Testis (tissue), 3 donors: Measurements from ENCODE around the gene GYPC. TPM values are rescaled to one million over a fixed set of nuclear protein-coding genes. Genes with fewer than 3 reads are reported as not detected.
"Not testable (repeated sequence)": the region's sequence is repeated elsewhere in the genome, so short reads cannot be mapped to it uniquely, and the experiment has no call there.

ENCODE experiments used
- DNase-seq: peaks from one replicate; pipeline ENCODE4 v3.0.0-alpha.2; 2019
- H3K27ac ChIP-seq, 2 donors: fragments of 200-600 bp; sonication (generic); one replicate each; pipeline ENCODE4 v1.5.1; 2019
- H3K27me3 ChIP-seq: fragments of 200-600 bp; sonication (generic); one replicate; pipeline ENCODE4 v1.5.1; 2019
- H3K36me3 ChIP-seq: fragments of 200-600 bp; sonication (generic); one replicate; pipeline ENCODE4 v1.5.1; 2017; ENCODE audit warnings: low read depth; ENCODE audit errors: missing control alignments
- H3K4me1 ChIP-seq: fragments of 200-600 bp; sonication (generic); one replicate; pipeline ENCODE4 v1.5.1; 2019
- H3K4me3 ChIP-seq, 2 donors: fragments of 200-600 bp; sonication (generic); one replicate each; pipeline ENCODE4 v1.5.1; 2017 to 2019
- H3K9me3 ChIP-seq: fragments of 200-600 bp; sonication (generic); one replicate; pipeline ENCODE4 v1.5.1; 2017
- POLR2A ChIP-seq: fragments of 450-650 bp; IDR thresholded peaks from one replicate; pipeline ENCODE4 v1.6.1; 2017; ENCODE audit warnings: antibody characterized with exemption, mild to moderate bottlenecking, moderate library complexity
- WGBS, 2 donors: methylation state at CpG; one replicate each; pipeline ENCODE4 v1.1.5; 2018; 5-methylcytosine and 5-hydroxymethylcytosine counted together
- intact Hi-C: fragments of 100-400 bp; cut with DNase I; formaldehyde crosslinking; loops from one replicate; pipeline ENCODE4 v1.15.1; 2023; ENCODE audit warnings: low total_unique reads
- polyA plus RNA-seq: library from polyadenylated mRNA; stranded (reverse); fragments of 350-450 nt; fragmentation: Illumina TruSeq; extraction: RNeasy Lipid Tissue Mini Kit (QIAGEN cat#74804); gene quantifications from one replicate; pipeline ENCODE4 v1.2.3, GENCODE V29; 2014; ENCODE audit warnings: low read depth, low replicate concordance; ENCODE audit not compliant: insufficient read depth
- total RNA-seq, 2 donors: library from RNA; depleted of rRNA; stranded (reverse); fragments of >200 nt; gene quantifications; one replicate each; pipeline ENCODE4 v1.2.3, GENCODE V29; 2016
- TF ChIP-seq, protein P1 (sequence below), 3 experiments: fragments of 450-650 bp in 2 of 3; fragments of 200-600 bp in 1 of 3; sonication (generic) in 1 of 3; IDR thresholded peaks; one replicate each; pipeline ENCODE4 v1.5.1; 2016 to 2019; ENCODE audit warnings: antibody characterized with exemption in 3 of 3, mild to moderate bottlenecking in 2 of 3, moderate library complexity in 1 of 3

GYPC gene
- total and polyA plus RNA-seq, 3 donors from 2014 or later: 9.9 to 40.2 (median 15.5) TPM

DNA sequence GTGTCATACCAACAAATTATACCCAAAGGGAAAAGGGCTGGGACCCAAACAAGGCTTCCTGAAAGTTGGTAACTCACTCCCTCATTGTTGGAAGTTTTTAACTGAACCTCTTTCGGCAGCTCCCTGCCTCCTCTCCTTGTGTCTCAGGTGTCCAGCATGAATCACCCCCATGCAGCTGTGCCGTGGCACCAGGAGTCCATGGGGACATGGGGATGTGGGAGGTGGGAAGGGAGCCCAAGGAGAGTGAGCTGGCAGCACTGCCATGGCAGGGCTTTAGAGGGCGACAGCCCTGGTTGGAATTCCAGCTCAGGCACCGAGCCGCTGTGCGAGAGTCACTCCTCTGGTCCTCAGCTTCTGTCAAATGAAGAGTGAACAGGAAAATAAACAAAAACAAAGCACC lies 12.5 kb upstream of the GYPC start:
- Histone ChIP-seq H3K27me3 (no peaks in the 10 kb centered on the region), H3K9me3 (no peaks in the 10 kb centered on the region), H3K4me1 (no peaks in the 10 kb centered on the region), H3K36me3 (no peaks in the 10 kb centered on the region), H3K4me3 (no peak overlapping the region), H3K27ac (no peak overlapping the region)
- TF ChIP-seq POLR2A: no peak
- TF ChIP-seq, protein P1, sequence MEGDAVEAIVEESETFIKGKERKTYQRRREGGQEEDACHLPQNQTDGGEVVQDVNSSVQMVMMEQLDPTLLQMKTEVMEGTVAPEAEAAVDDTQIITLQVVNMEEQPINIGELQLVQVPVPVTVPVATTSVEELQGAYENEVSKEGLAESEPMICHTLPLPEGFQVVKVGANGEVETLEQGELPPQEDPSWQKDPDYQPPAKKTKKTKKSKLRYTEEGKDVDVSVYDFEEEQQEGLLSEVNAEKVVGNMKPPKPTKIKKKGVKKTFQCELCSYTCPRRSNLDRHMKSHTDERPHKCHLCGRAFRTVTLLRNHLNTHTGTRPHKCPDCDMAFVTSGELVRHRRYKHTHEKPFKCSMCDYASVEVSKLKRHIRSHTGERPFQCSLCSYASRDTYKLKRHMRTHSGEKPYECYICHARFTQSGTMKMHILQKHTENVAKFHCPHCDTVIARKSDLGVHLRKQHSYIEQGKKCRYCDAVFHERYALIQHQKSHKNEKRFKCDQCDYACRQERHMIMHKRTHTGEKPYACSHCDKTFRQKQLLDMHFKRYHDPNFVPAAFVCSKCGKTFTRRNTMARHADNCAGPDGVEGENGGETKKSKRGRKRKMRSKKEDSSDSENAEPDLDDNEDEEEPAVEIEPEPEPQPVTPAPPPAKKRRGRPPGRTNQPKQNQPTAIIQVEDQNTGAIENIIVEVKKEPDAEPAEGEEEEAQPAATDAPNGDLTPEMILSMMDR (IDR thresholded peaks at IDR 0.05): no peak
- WGBS, 2 donors: 87 to 89% methylated on average over 6 of the region's 6 CpGs
- no peak for DNase-seq
- intact Hi-C loops: no loop called here

DNA sequence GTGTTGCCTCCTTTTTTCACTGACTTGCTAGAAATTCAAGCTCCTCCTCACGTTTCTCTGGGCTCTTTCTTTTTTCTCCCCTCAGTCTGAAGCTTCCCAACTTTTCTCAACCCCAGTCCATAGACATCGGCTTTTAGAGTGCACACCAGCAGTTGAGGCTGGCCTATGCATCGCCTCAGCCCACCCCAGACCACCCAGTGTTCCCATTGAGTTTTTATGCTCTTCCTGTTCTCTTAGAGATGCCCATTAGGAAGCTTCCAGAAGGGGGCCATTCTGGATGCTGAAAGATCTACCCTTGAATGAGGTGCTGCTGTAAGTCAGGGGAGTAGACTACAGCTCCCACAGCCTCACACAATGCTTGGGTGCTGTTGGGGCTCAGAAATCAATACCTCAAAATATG lies 12.0 kb upstream of the GYPC start:
- WGBS, 2 donors: 93 to 99% methylated on average over 3 of the region's 3 CpGs
- no peak for DNase-seq
- Histone ChIP-seq H3K27me3 (no peaks in the 10 kb centered on the region), H3K4me1 (no peaks in the 10 kb centered on the region), H3K4me3 (no peak overlapping the region), H3K9me3 (no peaks in the 10 kb centered on the region), H3K36me3 (no peaks in the 10 kb centered on the region), H3K27ac (no peak overlapping the region)
- TF ChIP-seq POLR2A: no peak
- TF ChIP-seq, protein P1 (IDR thresholded peaks at IDR 0.05): no peak
- intact Hi-C loops: no loop called here

DNA sequence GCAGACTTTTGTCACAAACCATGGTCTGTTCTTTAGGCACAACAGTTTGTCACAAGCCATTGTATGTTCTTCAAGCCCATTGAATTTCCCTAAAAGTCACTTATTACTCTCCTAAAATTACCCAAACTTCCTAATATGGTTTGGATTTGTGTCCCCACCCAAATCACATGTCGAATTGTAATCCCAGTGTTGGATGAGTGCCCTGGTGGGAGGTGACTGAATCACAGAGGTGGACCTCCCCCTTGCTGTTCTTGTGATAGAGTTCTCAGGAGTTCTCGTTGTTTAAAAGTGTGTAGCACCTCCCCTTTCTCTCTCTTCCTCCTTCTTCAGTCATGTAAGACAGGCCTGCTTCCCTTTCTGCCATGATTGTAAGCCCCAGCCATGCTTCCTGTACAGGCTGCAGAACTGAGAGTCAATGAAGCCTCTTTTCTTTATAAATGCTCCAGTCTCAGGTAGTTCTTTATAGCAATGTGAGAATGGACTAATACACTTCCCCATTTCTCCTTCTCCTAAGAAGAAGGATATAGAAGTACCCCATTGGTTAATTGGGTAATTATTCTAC lies 11.2 kb upstream of the GYPC start:
- Histone ChIP-seq H3K27me3 (no peaks in the 10 kb centered on the region), H3K36me3 (no peaks in the 10 kb centered on the region), H3K4me1 (no peaks in the 10 kb centered on the region), H3K27ac (no peak overlapping the region), H3K4me3 (no peak overlapping the region), H3K9me3 (no peaks in the 10 kb centered on the region)
- WGBS, 2 donors: 51 to 60% methylated on average over 2 of the region's 2 CpGs
- no peak for TF ChIP-seq POLR2A
- TF ChIP-seq, protein P1 (IDR thresholded peaks at IDR 0.05): no peak
- intact Hi-C loops: no loop called here
- DNase-seq: no peak

DNA sequence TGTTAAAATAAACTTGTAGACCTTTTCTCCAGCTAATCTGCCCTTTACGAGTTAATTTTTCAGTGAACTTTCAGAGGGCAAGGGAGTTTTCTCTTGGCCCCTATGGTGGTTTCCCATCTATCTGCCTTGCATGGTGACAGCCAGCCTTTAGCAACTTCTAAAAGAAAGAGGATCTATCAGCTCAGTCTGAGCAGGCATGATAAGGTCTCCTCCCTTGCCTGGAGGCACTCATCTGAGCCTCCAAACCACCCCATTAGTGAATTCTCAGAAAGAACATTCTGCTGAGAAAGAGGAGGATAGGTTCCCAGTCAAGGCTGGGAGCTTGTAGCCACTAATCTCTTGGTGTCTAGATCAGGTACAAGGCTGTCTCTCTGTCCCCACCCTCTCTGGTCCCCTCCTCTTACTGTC lies 10.7 kb upstream of the GYPC start:
- no peaks in the 10 kb centered on the region for H3K9me3 ChIP-seq
- H3K4me3 ChIP-seq: no peak overlapping the region
- H3K4me1 ChIP-seq: no peaks in the 10 kb centered on the region
- no peaks in the 10 kb centered on the region for H3K36me3 ChIP-seq
- intact Hi-C loops: no loop called here
- no peak overlapping the region for H3K27ac ChIP-seq
- 46 to 88% methylated on average over 1 of the region's 1 CpG for WGBS, 2 donors
- TF ChIP-seq, protein P1 (IDR thresholded peaks at IDR 0.05): no peak
- TF ChIP-seq POLR2A: no peak
- no peak for DNase-seq
- H3K27me3 ChIP-seq: no peaks in the 10 kb centered on the region

DNA sequence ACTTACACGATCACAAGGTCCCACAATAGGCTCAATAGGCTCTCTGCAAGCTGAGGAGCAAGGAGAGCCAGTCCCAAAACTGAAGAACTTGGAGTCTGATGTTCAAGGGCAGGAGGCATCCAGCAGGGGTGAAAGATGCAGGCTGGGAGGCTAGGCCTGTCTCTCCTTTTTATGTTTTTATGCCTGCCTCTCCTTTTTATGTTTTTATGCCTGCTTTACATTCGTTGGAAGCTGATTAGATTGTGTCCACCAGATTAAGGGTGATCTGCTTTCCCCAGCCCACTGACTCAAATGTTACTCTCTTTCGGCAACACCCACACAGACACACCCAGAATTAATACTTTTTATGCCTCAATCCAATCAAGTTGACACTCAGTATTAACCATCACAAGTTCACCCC lies 9.9 kb upstream of the GYPC start:
- H3K27me3 ChIP-seq: no peaks in the 10 kb centered on the region
- no peaks in the 10 kb centered on the region for H3K36me3 ChIP-seq
- H3K4me3 ChIP-seq: no peak overlapping the region
- no peaks in the 10 kb centered on the region for H3K4me1 ChIP-seq
- H3K27ac ChIP-seq: no peak overlapping the region
- no peak for TF ChIP-seq POLR2A
- TF ChIP-seq, protein P1 (IDR thresholded peaks at IDR 0.05): no peak
- DNase-seq: no peak
- H3K9me3 ChIP-seq: no peaks in the 10 kb centered on the region
- intact Hi-C loops: no loop called here
- 88 to 92% methylated on average over 3 of the region's 3 CpGs for WGBS, 2 donors

DNA sequence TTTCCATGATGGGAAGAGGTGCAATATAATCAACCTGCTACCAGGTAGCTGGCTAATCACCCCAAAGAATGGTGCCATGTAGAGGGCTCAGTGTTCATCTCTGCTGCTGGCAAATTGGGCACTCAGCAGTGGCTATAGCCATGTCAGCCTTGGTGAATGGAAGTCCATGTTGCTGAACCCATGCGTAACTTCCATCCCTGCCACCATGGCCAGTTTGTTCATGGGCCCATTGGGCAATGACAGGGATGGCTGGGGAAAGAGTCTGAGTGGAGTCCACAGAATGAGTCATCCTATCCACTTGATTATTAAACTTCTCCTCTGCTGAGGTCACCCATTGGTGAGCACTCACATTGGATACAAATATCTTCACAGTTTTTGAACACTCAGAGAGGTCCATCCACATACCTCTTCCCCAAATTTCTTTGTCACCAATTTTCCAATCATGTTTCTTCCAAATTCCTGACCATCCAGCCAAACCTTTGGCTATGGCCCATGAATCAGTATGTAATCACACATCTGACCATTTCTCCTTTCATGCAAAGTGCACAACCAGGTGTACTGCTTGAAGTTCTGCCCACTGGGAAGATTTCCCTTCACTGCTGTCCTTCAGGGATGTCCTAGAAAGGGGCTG lies 8.1 kb upstream of the GYPC start:
- intact Hi-C loops, H3K4me1 ChIP-seq, H3K27ac ChIP-seq, H3K36me3 ChIP-seq, H3K4me3 ChIP-seq, H3K27me3 ChIP-seq, DNase-seq, H3K9me3 ChIP-seq: not testable (repeated sequence)
- WGBS, 2 donors: 86 to 100% methylated on average over 1 of the region's 1 CpG

DNA sequence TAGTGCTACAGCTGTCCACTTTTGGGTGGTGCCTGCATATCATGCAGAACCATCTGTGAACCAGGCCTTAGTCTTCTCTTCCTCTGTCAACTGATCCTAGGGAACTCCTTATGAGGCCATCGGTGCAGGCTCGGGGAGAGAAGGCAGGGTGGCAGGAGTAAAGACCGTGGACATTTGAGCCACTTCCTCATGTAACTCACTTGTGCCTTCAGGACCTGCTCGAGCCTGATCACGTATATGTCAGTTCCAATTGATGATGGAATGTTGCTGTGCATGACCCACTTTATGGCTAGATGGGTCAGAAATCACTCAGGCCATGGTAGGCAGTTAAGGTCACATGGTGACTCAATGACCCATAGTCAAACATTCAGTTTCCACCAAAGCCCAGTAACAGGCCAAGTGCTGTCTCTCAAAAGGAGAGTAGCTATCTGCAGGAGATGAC lies 7.6 kb upstream of the GYPC start:
- H3K4me3 ChIP-seq, H3K9me3 ChIP-seq, DNase-seq, H3K27ac ChIP-seq, H3K4me1 ChIP-seq, H3K27me3 ChIP-seq, intact Hi-C loops, H3K36me3 ChIP-seq: not testable (repeated sequence)
- WGBS, 2 donors: 70 to 79% methylated on average over 5 of the region's 5 CpGs
